ENCODE data around the gene CLCNKB.

CLCNKB gene

DNA sequence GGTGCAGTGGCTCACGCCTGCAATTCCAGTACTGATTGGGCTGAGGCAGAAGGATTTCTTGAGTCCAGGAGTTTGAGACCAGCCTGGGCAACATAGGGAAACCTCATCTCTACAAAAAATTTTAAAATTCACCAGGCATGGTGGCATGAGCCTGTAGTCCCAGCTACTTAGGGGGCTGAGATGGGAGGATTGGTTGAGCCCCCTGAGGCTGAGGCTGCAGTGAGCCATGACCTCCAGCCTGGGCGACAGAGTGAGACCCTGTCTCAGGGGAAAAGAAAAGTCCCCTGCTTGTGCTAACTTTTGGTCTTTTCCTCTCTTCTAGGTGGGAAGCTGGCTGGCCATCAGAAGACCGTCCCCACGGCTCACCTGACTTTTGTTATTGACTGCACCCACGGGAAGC, 38.0 kb upstream of the CLCNKB start:
- Histone ChIP-seq H3K27ac (no peak overlapping the region), H3K4me3 (no peak overlapping the region)
- DNase-seq (ENCODE audit: low spot score), result no peak
- TF ChIP-seq, protein P1, sequence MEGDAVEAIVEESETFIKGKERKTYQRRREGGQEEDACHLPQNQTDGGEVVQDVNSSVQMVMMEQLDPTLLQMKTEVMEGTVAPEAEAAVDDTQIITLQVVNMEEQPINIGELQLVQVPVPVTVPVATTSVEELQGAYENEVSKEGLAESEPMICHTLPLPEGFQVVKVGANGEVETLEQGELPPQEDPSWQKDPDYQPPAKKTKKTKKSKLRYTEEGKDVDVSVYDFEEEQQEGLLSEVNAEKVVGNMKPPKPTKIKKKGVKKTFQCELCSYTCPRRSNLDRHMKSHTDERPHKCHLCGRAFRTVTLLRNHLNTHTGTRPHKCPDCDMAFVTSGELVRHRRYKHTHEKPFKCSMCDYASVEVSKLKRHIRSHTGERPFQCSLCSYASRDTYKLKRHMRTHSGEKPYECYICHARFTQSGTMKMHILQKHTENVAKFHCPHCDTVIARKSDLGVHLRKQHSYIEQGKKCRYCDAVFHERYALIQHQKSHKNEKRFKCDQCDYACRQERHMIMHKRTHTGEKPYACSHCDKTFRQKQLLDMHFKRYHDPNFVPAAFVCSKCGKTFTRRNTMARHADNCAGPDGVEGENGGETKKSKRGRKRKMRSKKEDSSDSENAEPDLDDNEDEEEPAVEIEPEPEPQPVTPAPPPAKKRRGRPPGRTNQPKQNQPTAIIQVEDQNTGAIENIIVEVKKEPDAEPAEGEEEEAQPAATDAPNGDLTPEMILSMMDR (IDR thresholded peaks at IDR 0.05), result no peak

DNA sequence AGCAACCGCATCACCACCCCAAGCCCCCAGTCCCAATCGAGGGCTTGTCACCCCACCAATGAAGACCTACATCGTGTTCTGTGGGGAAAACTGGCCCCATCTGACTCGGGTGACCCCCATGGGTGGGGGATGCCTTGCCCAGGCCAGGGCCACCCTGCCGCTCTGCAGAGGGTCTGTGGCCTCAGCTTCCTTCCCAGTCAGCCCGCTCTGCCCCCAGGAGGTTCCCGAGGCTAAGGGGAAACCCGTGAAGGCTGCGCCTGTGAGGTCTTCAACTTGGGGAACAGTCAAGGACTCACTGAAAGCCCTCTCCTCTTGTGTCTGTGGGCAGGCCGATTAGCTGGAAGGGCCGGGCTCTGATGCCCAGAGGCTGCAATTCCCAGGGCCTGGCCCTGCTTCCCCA, 37.6 kb upstream of the CLCNKB start:
- no peak for DNase-seq (ENCODE audit: low spot score)
- TF ChIP-seq, protein P1 (IDR thresholded peaks at IDR 0.05), result no peak
- H3K4me3 ChIP-seq, result no peak overlapping the region
- H3K27ac ChIP-seq, result no peak overlapping the region

DNA sequence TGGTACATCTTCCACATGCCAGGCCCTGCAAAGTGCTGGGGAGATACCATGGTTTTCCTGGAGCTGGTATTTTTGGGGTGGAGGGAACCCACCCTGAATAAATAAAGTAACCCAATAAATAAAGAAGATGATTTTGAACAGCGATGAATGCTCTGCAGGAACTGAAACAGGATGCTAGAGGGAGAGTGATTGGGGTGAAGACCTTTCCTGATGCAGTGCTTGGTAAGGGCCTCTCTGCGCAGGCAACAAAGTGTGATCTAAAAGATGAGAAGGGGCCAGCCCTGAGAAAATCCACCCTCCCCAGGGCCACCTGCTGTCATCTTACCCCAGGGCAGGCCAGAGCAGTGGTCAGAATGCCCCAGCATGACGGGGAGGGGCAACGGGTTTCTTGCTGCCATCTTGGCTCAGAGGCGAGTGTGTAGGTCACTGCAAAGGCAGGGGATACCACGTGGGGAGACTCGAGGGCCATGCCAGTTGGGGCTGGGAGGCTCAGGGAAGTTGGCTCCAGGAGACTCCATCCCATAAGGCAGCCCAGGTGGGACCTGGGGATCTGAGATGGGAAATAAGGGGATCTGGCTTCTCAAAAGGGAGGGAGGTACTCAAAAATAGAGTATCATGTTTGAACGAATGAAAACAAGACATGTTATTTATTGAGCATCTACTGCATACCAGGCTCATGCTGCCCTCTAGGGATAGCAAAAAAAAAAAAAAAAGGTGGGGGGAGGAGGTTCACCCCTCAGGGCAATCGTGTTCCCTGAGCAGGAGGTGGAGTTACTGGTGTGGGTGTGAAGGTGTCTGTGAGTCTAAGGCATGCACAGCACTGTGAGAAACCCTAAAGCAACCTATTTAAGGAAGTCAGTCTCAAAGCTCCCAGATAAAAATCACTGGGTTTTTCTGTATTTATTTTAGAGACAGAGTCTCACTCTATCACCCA, 36.8 kb upstream of the CLCNKB start:
- TF ChIP-seq, protein P1 (IDR thresholded peaks at IDR 0.05), result no peak
- H3K27ac ChIP-seq, result no peak overlapping the region
- DNase-seq (ENCODE audit: low spot score), result no peak
- H3K4me3 ChIP-seq, result no peak overlapping the region

DNA sequence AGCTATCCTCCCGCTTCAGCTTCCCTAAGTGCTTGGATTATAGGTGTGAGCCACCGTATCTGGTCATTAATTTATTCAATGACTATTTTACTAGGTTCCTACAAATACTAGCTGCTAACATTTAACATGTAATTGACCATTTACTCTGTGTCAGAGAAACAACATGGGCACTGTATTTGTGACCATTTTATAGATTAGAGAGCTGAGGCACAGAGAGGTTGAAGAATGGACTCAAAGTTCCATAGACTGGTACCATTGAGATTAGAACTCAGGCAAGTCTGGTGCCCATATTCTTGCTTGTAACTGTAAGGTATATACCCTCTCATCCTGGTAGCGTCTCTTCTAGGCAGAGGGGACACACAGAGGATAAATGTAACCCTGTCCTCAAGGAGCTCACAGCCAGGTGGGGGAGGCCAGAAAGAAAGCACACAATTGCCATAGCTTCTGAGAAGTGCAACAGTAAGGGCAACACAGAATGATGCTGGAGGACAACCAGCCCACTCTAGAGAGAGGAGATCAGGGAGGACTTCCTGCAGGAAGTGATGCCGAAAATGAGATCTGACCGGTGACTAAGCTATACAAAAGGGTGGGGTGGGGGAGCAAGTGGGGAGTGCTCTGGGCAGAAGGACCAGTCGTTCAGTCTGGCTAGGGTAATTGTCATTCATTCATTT, 35.8 kb upstream of the CLCNKB start:
- no peak overlapping the region for H3K27ac ChIP-seq
- no peak overlapping the region for H3K4me3 ChIP-seq
- TF ChIP-seq, protein P1 (IDR thresholded peaks at IDR 0.05), result no peak
- no peak for DNase-seq (ENCODE audit: low spot score)

DNA sequence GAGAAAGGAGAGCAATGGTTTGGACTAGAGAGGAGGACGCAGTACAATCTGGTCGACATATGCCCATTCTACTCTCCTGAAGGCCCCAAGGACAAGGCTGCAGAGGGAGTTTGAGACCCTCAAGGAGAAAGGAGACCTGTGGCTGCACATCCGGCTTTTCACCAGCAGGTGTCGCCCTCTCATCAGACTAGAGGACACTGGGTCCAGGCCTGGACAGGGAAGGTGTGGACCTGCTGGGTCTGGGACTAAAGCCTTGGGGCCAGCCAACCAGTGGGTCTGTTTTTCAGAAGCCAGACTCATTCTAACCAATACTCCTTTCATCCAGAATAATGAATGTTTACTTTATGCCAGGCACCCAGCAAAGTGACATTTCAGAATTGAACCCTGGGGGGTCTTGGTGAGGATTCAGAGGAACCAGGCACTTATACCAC, 34.5 kb upstream of the CLCNKB start:
- H3K27ac ChIP-seq, result no peak overlapping the region
- TF ChIP-seq, protein P1 (IDR thresholded peaks at IDR 0.05), result peak; percentile 84
- no peak for DNase-seq (ENCODE audit: low spot score)
- no peak overlapping the region for H3K4me3 ChIP-seq

DNA sequence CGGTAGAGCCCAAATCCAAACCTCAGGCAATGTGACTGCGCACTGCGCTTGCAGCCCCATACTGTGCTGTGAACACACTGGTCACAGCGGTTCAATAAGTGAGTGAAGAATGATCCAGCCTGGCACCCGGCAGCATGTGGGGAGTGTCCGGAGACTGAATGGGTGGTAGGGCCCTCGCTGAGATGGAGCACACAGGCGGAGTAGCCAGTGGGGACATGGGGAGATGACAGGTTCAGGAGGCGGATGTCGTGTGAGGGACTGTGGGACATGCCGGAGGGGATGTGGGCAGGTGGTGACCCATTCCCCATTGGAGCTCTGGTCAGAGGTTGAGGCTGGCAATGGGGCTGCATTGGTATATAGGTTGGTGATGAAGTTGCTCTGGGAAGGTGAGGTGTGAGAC, 33.9 kb upstream of the CLCNKB start:
- DNase-seq (ENCODE audit: low spot score), result no peak
- H3K4me3 ChIP-seq, result no peak overlapping the region
- TF ChIP-seq, protein P1 (IDR thresholded peaks at IDR 0.05), result no peak
- no peak overlapping the region for H3K27ac ChIP-seq
